ENCODE results near the gene PBX4. TPM values are rescaled to one million over a fixed set of nuclear protein-coding genes. Genes with fewer than 3 reads are reported as not detected.

Gene PBX4
- total RNA-seq, 4 donors from 2014 or later = 1.6 to 4.0 (median 2.4) TPM

GRCh38 chr19:19523177-19523576 lies 95.3 kb downstream of the PBX4 start:
- TF ChIP-seq CTCF (IDR thresholded peaks at IDR 0.05; ENCODE audit: low read depth) = no peak

GRCh38 chr19:19520989-19521388 lies 97.5 kb downstream of the PBX4 start:
- no peak for TF ChIP-seq CTCF (IDR thresholded peaks at IDR 0.05; ENCODE audit: low read depth)

GRCh38 chr19:19517235-19517619 lies 101.3 kb downstream of the PBX4 start:
- no peak for TF ChIP-seq CTCF (IDR thresholded peaks at IDR 0.05; ENCODE audit: low read depth)

GRCh38 chr19:19515642-19516519 lies 102.6 kb downstream of the PBX4 start, which contains the start of gene NDUFA13:
Gene NDUFA13, plus strand, starts transcription at chr19:19516225. Its CDS starts 14 bp downstream, at chr19:19516239.
- TF ChIP-seq CTCF (IDR thresholded peaks at IDR 0.05; ENCODE audit: low read depth) = no peak

- TF ChIP-seq CTCF (IDR thresholded peaks at IDR 0.05; ENCODE audit: low read depth) = no peak
Observed at GRCh38 chr19:19514881-19515641, 103.4 kb downstream of the PBX4 start, which contains the start of gene TSSK6. Gene TSSK6, minus strand, starts transcription at chr19:19515548. Its CDS starts 121 bp downstream, at chr19:19515427.

- TF ChIP-seq CTCF (IDR thresholded peaks at IDR 0.05; ENCODE audit: low read depth) = no peak
Observed at GRCh38 chr19:19514215-19514657, 104.3 kb downstream of the PBX4 start.

- no peak for TF ChIP-seq CTCF (IDR thresholded peaks at IDR 0.05; ENCODE audit: low read depth)
Observed at GRCh38 chr19:19513682-19514081, 104.8 kb downstream of the PBX4 start.

All from subcutaneous adipose tissue (tissue), 4 donors.